Mucosa of rectum (tissue), 2 donors: ENCODE data around the gene PTPN6.

ENCODE experiments used
- H3K27ac ChIP-seq, 2 donors: one replicate each; pipeline ENCODE4 v1.7.0; 2013; ENCODE audit warnings: inconsistent platforms in 2 of 2, low read depth in 2 of 2, low read length in 2 of 2
- H3K27me3 ChIP-seq, 2 donors: one replicate each; pipeline ENCODE4 v1.7.0; 2013; ENCODE audit warnings: low read length in 2 of 2; ENCODE audit not compliant: control insufficient read depth in 2 of 2, insufficient read depth in 2 of 2
- H3K36me3 ChIP-seq, 2 donors: one replicate each; pipeline ENCODE4 v1.7.0; 2013; ENCODE audit warnings: low read length in 2 of 2; ENCODE audit not compliant: control insufficient read depth in 2 of 2, insufficient read depth in 2 of 2
- H3K4me1 ChIP-seq, 2 donors: one replicate each; pipeline ENCODE4 v1.7.0; 2013; ENCODE audit warnings: low read length in 2 of 2, mild to moderate bottlenecking in 1 of 2; ENCODE audit not compliant: control insufficient read depth in 2 of 2, insufficient read depth in 2 of 2
- H3K4me3 ChIP-seq, 2 donors: one replicate each; pipeline ENCODE4 v1.7.0; 2013; ENCODE audit warnings: low read length in 2 of 2
- H3K9ac ChIP-seq, 2 donors: one replicate each; pipeline ENCODE4 v1.7.0; 2013; ENCODE audit warnings: low read length in 2 of 2, low read depth in 1 of 2, mild to moderate bottlenecking in 1 of 2
- H3K9me3 ChIP-seq, 2 donors: one replicate each; pipeline ENCODE4 v1.7.0; 2013; ENCODE audit warnings: low read length in 2 of 2; ENCODE audit not compliant: control insufficient read depth in 2 of 2
- donor health status: healthy.
- donor health status: Normal muscosa, but diverticular disease.

PTPN6 gene

GRCh38 chr12:6932766-6933165, 18.4 kb upstream of the PTPN6 start:
- H3K9me3 ChIP-seq, result no peaks in the 10 kb centered on the region
- peaks cover 0 to 27% of the 10 kb centered on the region in 2 donors for H3K36me3 ChIP-seq
- H3K4me1 ChIP-seq, result peaks cover 29 to 38% of the 10 kb centered on the region in 2 donors
- H3K4me3 ChIP-seq, result no peak overlapping the region
- no peak overlapping the region for H3K9ac ChIP-seq
- no peak overlapping the region for H3K27ac ChIP-seq
- no peaks in the 10 kb centered on the region for H3K27me3 ChIP-seq

- H3K36me3 ChIP-seq, result peaks cover 0 to 27% of the 10 kb centered on the region in 2 donors
- no peak overlapping the region for H3K9ac ChIP-seq
- H3K4me1 ChIP-seq, result peaks cover 34 to 39% of the 10 kb centered on the region in 2 donors
- no peaks in the 10 kb centered on the region for H3K9me3 ChIP-seq
- no peaks in the 10 kb centered on the region for H3K27me3 ChIP-seq
- peak overlapping the region; percentile 36 to 43 for H3K27ac ChIP-seq
- H3K4me3 ChIP-seq, result peak overlapping the region in 1 of 2 donors; percentile 26
These were observed 17.0 kb upstream of the PTPN6 start for GRCh38 chr12:6934110-6934509.

- Histone ChIP-seq H3K9ac (no peak overlapping the region), H3K9me3 (no peaks in the 10 kb centered on the region), H3K4me3 (no peak overlapping the region), H3K27ac (no peak overlapping the region), H3K4me1 (peaks cover 23 to 28% of the 10 kb centered on the region in 2 donors), H3K27me3 (no peaks in the 10 kb centered on the region), H3K36me3 (peaks cover 1 to 30% of the 10 kb centered on the region in 2 donors)
These were observed 15.6 kb upstream of the PTPN6 start for GRCh38 chr12:6935371-6936193.

- no peak overlapping the region for H3K27ac ChIP-seq
- H3K9ac ChIP-seq, result no peak overlapping the region
- H3K36me3 ChIP-seq, result peaks cover 6 to 34% of the 10 kb centered on the region in 2 donors
- peaks cover 20 to 28% of the 10 kb centered on the region in 2 donors for H3K4me1 ChIP-seq
- H3K9me3 ChIP-seq, result no peaks in the 10 kb centered on the region
- no peaks in the 10 kb centered on the region for H3K27me3 ChIP-seq
- no peak overlapping the region for H3K4me3 ChIP-seq
These were observed 14.9 kb upstream of the PTPN6 start for GRCh38 chr12:6936194-6936635.

- H3K27ac ChIP-seq, result peak overlapping the region; percentile 94 to 95
- H3K9ac ChIP-seq, result peak overlapping the region; percentile 81 to 90
- peaks cover 20 to 28% of the 10 kb centered on the region in 2 donors for H3K4me1 ChIP-seq
- H3K36me3 ChIP-seq, result peaks cover 10 to 40% of the 10 kb centered on the region in 2 donors
- peak overlapping the region; percentile 75 to 79 for H3K4me3 ChIP-seq
- H3K27me3 ChIP-seq, result no peaks in the 10 kb centered on the region
- H3K9me3 ChIP-seq, result no peaks in the 10 kb centered on the region
These were observed 14.3 kb upstream of the PTPN6 start for GRCh38 chr12:6936636-6937480.

GRCh38 chr12:6937481-6938352, 13.4 kb upstream of the PTPN6 start:
- Histone ChIP-seq H3K4me3 (peak overlapping the region; percentile 75 to 79), H3K27me3 (no peaks in the 10 kb centered on the region), H3K27ac (peak overlapping the region; percentile 94 to 95), H3K9me3 (no peaks in the 10 kb centered on the region), H3K36me3 (peaks cover 10 to 40% of the 10 kb centered on the region in 2 donors), H3K9ac (peak overlapping the region; percentile 81 to 90), H3K4me1 (peaks cover 20 to 29% of the 10 kb centered on the region in 2 donors)

- H3K27me3 ChIP-seq, result no peaks in the 10 kb centered on the region
- peaks cover 23 to 32% of the 10 kb centered on the region in 2 donors for H3K4me1 ChIP-seq
- peak overlapping the region; percentile 49 to 90 for H3K9ac ChIP-seq
- H3K4me3 ChIP-seq, result peak overlapping the region; percentile 51 to 75
- H3K36me3 ChIP-seq, result peaks cover 10 to 37% of the 10 kb centered on the region in 2 donors
- H3K9me3 ChIP-seq, result no peaks in the 10 kb centered on the region
- H3K27ac ChIP-seq, result peak overlapping the region; percentile 94 to 95
These were observed 12.6 kb upstream of the PTPN6 start for GRCh38 chr12:6938353-6939190.

GRCh38 chr12:6939191-6939540, 12.0 kb upstream of the PTPN6 start:
- Histone ChIP-seq H3K27ac (no peak overlapping the region), H3K9me3 (no peaks in the 10 kb centered on the region), H3K4me1 (peaks cover 20 to 27% of the 10 kb centered on the region in 2 donors), H3K4me3 (no peak overlapping the region), H3K9ac (no peak overlapping the region), H3K36me3 (peaks cover 10 to 31% of the 10 kb centered on the region in 2 donors), H3K27me3 (no peaks in the 10 kb centered on the region)

GRCh38 chr12:6941267-6941666, 9.9 kb upstream of the PTPN6 start:
- Histone ChIP-seq H3K9ac (no peak overlapping the region), H3K27ac (no peak overlapping the region)

More at GRCh38 chr12:6941267-6941666, 9.9 kb upstream of the PTPN6 start:
- H3K4me1 ChIP-seq, result peaks cover 41% of the 10 kb centered on the region in 2 donors
- H3K4me3 ChIP-seq, result no peak overlapping the region
- H3K36me3 ChIP-seq, result peaks cover 10 to 14% of the 10 kb centered on the region in 2 donors
- no peaks in the 10 kb centered on the region for H3K9me3 ChIP-seq
- H3K27me3 ChIP-seq, result no peaks in the 10 kb centered on the region
